Lower lobe of right lung (tissue), 2 donors: ENCODE results near the gene WASHC2A. TPM values are rescaled to one million over a fixed set of nuclear protein-coding genes. Genes with fewer than 3 reads are reported as not detected.
"Not testable (repeated sequence)": the region's sequence is repeated elsewhere in the genome, so short reads cannot be mapped to it uniquely, and the experiment has no call there.

Experiments used
- ATAC-seq, 2 donors: fragments of 200-7000 bp; cut with Tn5 transposase; one replicate each; pipeline ENCODE4 v1.9.1; 2020 to 2022; ENCODE audit warnings: mild to moderate bottlenecking in 2 of 2, moderate library complexity in 2 of 2
- DNase-seq: peaks from one replicate; pipeline ENCODE4 v3.0.0-alpha.2; 2020
- H3K27ac ChIP-seq: fragments of 200-600 bp; one replicate; pipeline ENCODE4 v1.8.0; 2022
- H3K27me3 ChIP-seq: fragments of 200-600 bp; one replicate; pipeline ENCODE4 v1.8.0; 2022; ENCODE audit warnings: low read depth
- H3K36me3 ChIP-seq: fragments of 200-600 bp; one replicate; pipeline ENCODE4 v1.8.0; 2022; ENCODE audit warnings: mild to moderate bottlenecking
- H3K4me1 ChIP-seq: fragments of 200-600 bp; one replicate; pipeline ENCODE4 v1.8.0; 2022
- H3K4me3 ChIP-seq: fragments of 200-600 bp; one replicate; pipeline ENCODE4 v1.8.0; 2022; ENCODE audit warnings: mild to moderate bottlenecking
- H3K9me3 ChIP-seq: fragments of 200-600 bp; one replicate; pipeline ENCODE4 v1.8.0; 2022
- intact Hi-C: fragments of 100-400 bp; cut with DNase I; formaldehyde crosslinking; loops from one replicate; pipeline ENCODE4 v1.11.0; 2022
- long read RNA-seq: library from polyadenylated mRNA; unstranded; transcript quantifications from one replicate; pipeline ENCODE4 v2.0.0, GENCODE V29; 2021
- total RNA-seq: library from RNA; stranded (reverse); fragmentation: NEBNext Ultra II Directional; extraction: Animal tissue kit (Norgen Biotek cat#: 25700); gene quantifications from one replicate; pipeline ENCODE4 v1.2.1, GENCODE V29; 2021
- TF ChIP-seq, protein P1 (sequence below): fragments of 200-600 bp; IDR thresholded peaks from one replicate; pipeline ENCODE4 v1.8.0; 2022; ENCODE audit warnings: antibody characterized with exemption, mild to moderate bottlenecking
- donor health status: DM: no; HTN: yes; CAD: no; lungs with severe emphysema.

Gene WASHC2A, protein sequence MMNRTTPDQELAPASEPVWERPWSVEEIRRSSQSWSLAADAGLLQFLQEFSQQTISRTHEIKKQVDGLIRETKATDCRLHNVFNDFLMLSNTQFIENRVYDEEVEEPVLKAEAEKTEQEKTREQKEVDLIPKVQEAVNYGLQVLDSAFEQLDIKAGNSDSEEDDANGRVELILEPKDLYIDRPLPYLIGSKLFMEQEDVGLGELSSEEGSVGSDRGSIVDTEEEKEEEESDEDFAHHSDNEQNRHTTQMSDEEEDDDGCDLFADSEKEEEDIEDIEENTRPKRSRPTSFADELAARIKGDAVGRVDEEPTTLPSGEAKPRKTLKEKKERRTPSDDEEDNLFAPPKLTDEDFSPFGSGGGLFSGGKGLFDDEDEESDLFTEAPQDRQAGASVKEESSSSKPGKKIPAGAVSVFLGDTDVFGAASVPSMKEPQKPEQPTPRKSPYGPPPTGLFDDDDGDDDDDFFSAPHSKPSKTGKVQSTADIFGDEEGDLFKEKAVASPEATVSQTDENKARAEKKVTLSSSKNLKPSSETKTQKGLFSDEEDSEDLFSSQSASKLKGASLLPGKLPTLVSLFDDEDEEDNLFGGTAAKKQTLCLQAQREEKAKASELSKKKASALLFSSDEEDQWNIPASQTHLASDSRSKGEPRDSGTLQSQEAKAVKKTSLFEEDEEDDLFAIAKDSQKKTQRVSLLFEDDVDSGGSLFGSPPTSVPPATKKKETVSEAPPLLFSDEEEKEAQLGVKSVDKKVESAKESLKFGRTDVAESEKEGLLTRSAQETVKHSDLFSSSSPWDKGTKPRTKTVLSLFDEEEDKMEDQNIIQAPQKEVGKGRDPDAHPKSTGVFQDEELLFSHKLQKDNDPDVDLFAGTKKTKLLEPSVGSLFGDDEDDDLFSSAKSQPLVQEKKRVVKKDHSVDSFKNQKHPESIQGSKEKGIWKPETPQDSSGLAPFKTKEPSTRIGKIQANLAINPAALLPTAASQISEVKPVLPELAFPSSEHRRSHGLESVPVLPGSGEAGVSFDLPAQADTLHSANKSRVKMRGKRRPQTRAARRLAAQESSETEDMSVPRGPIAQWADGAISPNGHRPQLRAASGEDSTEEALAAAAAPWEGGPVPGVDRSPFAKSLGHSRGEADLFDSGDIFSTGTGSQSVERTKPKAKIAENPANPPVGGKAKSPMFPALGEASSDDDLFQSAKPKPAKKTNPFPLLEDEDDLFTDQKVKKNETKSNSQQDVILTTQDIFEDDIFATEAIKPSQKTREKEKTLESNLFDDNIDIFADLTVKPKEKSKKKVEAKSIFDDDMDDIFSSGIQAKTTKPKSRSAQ (N-terminal part only)
- total RNA-seq, result 59.6 TPM
- long read RNA-seq, full-length matches to known transcripts, result 21 of 74 reads
- long read RNA-seq, partial matches to known transcripts, result 29 of 74 reads
- long read RNA-seq, other reads (novel, unspliced or antisense), result 24 of 74 reads

DNA sequence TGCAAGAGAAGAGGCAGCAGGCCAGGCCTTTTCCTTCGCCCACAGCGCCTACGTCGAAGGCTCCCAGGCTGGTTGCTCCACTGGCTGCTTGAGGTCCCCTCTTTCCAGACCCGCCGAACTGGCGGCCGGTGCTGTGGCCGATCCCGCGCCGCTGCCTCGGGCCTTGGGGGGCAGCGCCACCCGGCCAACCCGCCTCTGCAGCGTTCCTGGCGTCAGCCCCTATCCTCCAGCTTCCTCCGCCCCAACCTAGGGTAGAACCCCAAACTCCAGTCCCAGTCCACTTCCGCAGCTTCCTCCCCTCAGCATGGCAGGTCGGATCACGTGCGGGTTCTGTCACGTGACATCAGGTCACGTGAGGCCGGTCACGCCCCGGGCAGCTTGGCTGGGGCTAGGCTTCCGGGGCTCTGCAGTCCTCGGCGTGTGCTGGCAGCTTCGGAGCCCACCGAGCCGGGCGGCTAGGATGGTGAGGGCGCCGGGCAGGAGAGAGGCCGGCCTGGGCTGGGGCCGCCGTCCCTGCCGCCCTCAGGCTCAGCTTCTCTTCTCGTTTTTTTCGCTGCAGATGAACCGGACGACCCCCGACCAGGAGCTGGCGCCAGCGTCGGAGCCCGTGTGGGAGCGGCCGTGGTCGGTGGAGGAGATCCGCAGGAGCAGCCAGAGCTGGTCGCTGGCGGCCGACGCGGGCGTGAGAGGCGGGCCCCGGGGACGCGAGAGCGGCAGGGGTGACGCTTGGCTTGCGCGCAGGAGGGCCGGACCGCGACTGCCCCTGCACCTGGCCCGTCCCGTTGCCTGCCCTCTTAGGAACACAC is at the start of gene WASHC2A:
TSS of gene WASHC2A (plus strand) at position 409 of the 806 bp plus-strand sequence. CDS start at position 461, 52 bp downstream.
- DNase-seq, result peak; percentile 91
- intact Hi-C loops, H3K36me3 ChIP-seq, H3K4me1 ChIP-seq, H3K27me3 ChIP-seq, H3K9me3 ChIP-seq: not testable (repeated sequence)
- H3K4me3 ChIP-seq, result peak within 1 kb of the TSS; percentile 66
- ATAC-seq, result peak; percentile 99
- peak within 1 kb of the TSS; percentile 82 for H3K27ac ChIP-seq

DNA sequence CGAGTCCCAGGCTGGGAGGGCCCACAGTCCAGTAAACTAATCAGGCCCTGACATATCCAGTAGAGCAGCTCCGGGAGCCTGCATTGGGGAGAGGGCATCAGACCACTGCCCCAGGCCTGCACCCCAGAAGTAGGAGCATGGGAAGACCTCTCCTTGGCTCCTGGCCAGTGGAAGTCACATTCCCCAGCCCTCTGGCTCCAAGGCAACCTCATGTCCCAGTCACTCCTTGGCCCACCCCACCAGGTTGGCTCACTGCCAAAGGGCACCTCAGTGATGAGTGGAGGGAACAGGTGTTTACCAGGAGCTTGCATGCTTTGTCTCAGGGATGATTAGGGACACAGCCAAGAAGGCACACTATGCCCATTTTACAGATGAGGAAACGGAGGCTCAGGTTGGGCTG is 48.5 kb upstream of the WASHC2A start:
- intact Hi-C loops, H3K9me3 ChIP-seq, H3K4me3 ChIP-seq, H3K27me3 ChIP-seq, H3K4me1 ChIP-seq, DNase-seq, H3K36me3 ChIP-seq, ATAC-seq, H3K27ac ChIP-seq: not testable (repeated sequence)

DNA sequence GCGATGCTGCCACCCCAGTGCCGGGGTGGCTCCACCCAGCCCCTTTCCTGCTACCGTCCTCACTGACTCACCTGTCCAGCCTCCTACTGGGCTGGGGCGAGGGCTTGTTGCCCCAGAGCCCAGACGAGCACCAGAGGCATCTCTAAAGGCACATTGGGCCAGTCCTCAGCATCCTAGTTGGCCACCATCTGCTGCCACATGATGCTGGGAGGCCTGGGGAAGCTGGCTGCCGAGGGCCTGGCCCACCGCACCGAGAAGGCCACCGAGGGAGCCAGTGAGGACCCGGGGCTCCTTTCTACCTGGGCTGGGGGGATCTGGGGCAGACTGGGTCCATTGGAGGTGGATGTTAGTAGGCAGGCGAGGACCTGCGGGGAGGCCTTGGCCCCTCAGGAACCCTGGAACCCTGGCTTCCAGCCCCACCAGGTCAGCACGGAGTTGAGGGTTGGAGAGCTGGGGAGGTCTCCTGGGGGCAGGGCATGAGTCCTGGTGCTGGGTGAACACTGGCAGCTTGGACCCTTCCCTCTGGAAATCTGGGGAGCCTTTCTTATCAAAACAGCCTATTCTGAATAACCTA is 47.2 kb upstream of the WASHC2A start:
- H3K4me3 ChIP-seq, intact Hi-C loops, H3K27me3 ChIP-seq, H3K9me3 ChIP-seq, H3K36me3 ChIP-seq, DNase-seq, H3K4me1 ChIP-seq, ATAC-seq, H3K27ac ChIP-seq: not testable (repeated sequence)

DNA sequence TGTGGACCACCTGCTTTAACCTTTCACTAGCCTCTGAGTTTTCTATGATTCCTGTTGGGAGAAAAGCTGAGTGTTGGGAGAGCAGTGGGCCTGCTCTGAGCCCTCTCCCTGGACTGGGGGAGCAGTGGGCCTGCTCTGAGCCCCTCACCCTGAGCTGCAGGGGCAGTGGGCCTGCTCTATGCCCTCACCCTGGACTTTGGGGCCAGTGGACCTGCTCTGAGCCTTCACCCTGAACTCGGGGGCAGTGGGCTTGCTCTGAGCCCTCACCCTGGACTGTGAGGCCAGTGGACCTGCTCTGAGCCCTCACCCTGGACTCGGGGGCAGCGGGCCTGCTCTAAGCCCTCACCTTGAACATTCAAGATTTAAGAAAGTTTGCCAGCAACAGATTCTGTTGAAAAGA is 46.1 kb upstream of the WASHC2A start:
- TF ChIP-seq, protein P1, sequence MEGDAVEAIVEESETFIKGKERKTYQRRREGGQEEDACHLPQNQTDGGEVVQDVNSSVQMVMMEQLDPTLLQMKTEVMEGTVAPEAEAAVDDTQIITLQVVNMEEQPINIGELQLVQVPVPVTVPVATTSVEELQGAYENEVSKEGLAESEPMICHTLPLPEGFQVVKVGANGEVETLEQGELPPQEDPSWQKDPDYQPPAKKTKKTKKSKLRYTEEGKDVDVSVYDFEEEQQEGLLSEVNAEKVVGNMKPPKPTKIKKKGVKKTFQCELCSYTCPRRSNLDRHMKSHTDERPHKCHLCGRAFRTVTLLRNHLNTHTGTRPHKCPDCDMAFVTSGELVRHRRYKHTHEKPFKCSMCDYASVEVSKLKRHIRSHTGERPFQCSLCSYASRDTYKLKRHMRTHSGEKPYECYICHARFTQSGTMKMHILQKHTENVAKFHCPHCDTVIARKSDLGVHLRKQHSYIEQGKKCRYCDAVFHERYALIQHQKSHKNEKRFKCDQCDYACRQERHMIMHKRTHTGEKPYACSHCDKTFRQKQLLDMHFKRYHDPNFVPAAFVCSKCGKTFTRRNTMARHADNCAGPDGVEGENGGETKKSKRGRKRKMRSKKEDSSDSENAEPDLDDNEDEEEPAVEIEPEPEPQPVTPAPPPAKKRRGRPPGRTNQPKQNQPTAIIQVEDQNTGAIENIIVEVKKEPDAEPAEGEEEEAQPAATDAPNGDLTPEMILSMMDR, result no peak
- intact Hi-C loops, result no loop called here
- Histone ChIP-seq H3K36me3 (no peaks in the 10 kb centered on the region), H3K27ac (no peak overlapping the region), H3K27me3 (peaks cover 10% of the 10 kb centered on the region), H3K4me1 (no peaks in the 10 kb centered on the region), H3K4me3 (no peak overlapping the region), H3K9me3 (no peaks in the 10 kb centered on the region)
- ATAC-seq (no peak), DNase-seq (no peak)

DNA sequence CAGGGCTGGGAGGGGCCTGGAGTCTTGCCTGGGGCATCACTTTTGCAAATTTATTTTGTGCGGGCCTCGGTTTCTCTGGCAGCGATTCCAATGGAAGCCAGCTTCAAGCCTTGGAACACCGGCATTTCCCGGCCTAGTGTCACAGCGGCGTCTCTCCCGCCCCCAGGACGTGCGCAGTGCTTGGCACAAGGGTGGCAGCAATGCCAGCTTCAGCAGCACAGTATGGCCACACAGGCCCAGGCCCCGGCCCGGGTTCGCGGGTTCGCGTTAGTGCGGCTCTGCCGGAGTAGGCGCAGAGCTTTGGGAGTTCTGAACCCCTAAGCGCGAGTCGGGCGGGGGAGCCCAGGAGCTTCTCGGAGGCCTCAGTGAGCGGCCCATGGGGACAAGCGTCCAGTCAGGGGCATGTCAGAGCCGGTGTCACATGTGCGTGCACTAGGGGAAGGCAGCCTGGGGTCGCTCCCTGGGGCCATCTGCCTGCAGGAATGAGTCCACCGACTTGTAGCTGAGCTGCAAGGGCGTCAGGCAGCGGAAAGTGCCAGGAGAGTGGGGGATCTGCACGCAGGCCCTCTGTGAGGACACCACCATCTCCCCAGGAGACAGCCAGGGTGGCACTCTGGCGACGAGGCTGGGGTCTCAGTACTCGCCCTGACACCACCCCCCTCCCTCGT is 42.9 kb upstream of the WASHC2A start:
- H3K4me1 ChIP-seq, DNase-seq, H3K9me3 ChIP-seq, intact Hi-C loops, H3K4me3 ChIP-seq, ATAC-seq, H3K36me3 ChIP-seq, H3K27ac ChIP-seq: not testable (repeated sequence)
- H3K27me3 ChIP-seq, result peaks cover 10% of the 10 kb centered on the region

DNA sequence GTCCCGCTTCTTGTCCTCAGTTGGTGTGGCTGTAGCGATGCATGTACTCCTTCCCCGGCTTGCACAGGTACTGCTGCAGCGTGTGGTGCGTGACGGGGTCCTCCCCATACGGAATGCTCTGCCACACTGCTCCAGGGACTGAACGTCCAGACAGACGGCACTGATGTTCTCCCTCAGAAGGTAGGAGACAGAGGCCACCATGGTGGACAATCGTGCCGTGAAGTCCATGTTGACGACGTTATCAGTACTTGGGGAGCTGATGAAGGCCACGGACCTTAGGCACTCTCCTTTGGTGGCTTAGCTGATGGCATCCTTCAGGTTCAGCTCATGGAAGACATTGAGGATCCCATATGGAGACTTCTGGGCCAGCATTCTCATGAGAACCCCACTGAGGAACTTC is 42.1 kb upstream of the WASHC2A start:
- no peaks in the 10 kb centered on the region for H3K36me3 ChIP-seq
- no peak overlapping the region for H3K27ac ChIP-seq
- DNase-seq (no peak), ATAC-seq (no peak)
- peaks cover 10% of the 10 kb centered on the region for H3K27me3 ChIP-seq
- TF ChIP-seq, protein P1, result no peak
- intact Hi-C loops, result no loop called here
- H3K4me3 ChIP-seq, result no peak overlapping the region
- no peaks in the 10 kb centered on the region for H3K4me1 ChIP-seq
- no peaks in the 10 kb centered on the region for H3K9me3 ChIP-seq
